HepG2 (cell line): ENCODE data around the gene COQ4. TPM values are rescaled to one million over a fixed set of nuclear protein-coding genes. Genes with fewer than 3 reads are reported as not detected.

ENCODE experiments used
- HES4 ChIP-seq: sonication (generic); formaldehyde crosslinking; IDR thresholded peaks from 2 replicates; pipeline ENCODE4 v1.9.0; 2021; ENCODE audit warnings: mild to moderate bottlenecking, missing genetic modification reagents, borderline replicate concordance
- KDM2A ChIP-seq: sonication (generic); formaldehyde crosslinking; IDR thresholded peaks from 2 replicates; pipeline ENCODE4 v1.4.0; 2020; ENCODE audit warnings: low read depth, missing genetic modification reagents, borderline replicate concordance
- NONO ChIP-seq, 2 experiments: fragments of 450-650 bp in 1 of 2; sonication (generic) in 1 of 2; formaldehyde crosslinking in 1 of 2; IDR thresholded peaks in 1 of 2; conservative IDR thresholded peaks in 1 of 2; 2 replicates each; pipeline versions ENCODE4 v1.6.1 to v1.8.0; 2017 to 2022; ENCODE audit warnings: mild to moderate bottlenecking in 1 of 2, missing genetic modification reagents in 1 of 2, moderate library complexity in 1 of 2
- PHF8 ChIP-seq: sonication (generic); formaldehyde crosslinking; IDR thresholded peaks from 2 replicates; pipeline ENCODE4 v1.5.0; 2020; ENCODE audit warnings: missing genetic modification reagents
- PITX1 ChIP-seq: sonication (generic); formaldehyde crosslinking; IDR thresholded peaks from 2 replicates; pipeline ENCODE4 v1.5.1; 2020; ENCODE audit warnings: mild to moderate bottlenecking, missing genetic modification reagents
- RXRA ChIP-seq: sonication (generic); formaldehyde crosslinking; IDR thresholded peaks from 2 replicates; pipeline ENCODE4 v1.5.1; 2020; ENCODE audit warnings: missing genetic modification reagents
- SP4 ChIP-seq: sonication (generic); formaldehyde crosslinking; IDR thresholded peaks from 2 replicates; pipeline ENCODE4 v1.8.1; 2023; ENCODE audit warnings: mild to moderate bottlenecking, missing genetic modification reagents
- THAP11 ChIP-seq: IDR thresholded peaks from 2 replicates; pipeline ENCODE4 v1.6.1; 2016; ENCODE audit warnings: missing biosample characterization, missing genetic modification reagents
- ZNF281 ChIP-seq: sonication (generic); formaldehyde crosslinking; IDR thresholded peaks from 2 replicates; pipeline ENCODE4 v1.4.0; 2020; ENCODE audit warnings: missing genetic modification reagents, borderline replicate concordance
- ZNF350 ChIP-seq: sonication (generic); formaldehyde crosslinking; IDR thresholded peaks from 2 replicates; pipeline ENCODE4 v1.4.0; 2020; ENCODE audit warnings: mild to moderate bottlenecking, low read depth, missing genetic modification reagents, borderline replicate concordance
- ZNF501 ChIP-seq: sonication (generic); formaldehyde crosslinking; IDR thresholded peaks from 2 replicates; pipeline ENCODE4 v1.5.1; 2020; ENCODE audit warnings: mild to moderate bottlenecking, moderate library complexity, missing genetic modification reagents
- ZNF543 ChIP-seq: sonication (generic); formaldehyde crosslinking; IDR thresholded peaks from 2 replicates; pipeline ENCODE4 v1.4.0; 2020; ENCODE audit warnings: mild to moderate bottlenecking, missing genetic modification reagents
- ZNF556 ChIP-seq: sonication (generic); formaldehyde crosslinking; IDR thresholded peaks from 2 replicates; pipeline ENCODE4 v1.4.0; 2020; ENCODE audit warnings: mild to moderate bottlenecking, missing genetic modification reagents, borderline replicate concordance
- ZNF772 ChIP-seq: sonication (generic); formaldehyde crosslinking; IDR thresholded peaks from 2 replicates; pipeline ENCODE4 v1.5.0; 2020; ENCODE audit warnings: mild to moderate bottlenecking, missing genetic modification reagents
- polyA plus RNA-seq, 8 experiments: library from polyadenylated mRNA; depleted of rRNA in 3 of 8; stranded (reverse) in 7 of 8; unstranded in 1 of 8; fragments of >200 nt; fragmentation: Illumina TruSeq in 4 of 8; extraction: Trizol in 4 of 8; gene quantifications; 2 replicates each; pipeline versions ENCODE4 v1.2.1 to v1.2.3, GENCODE V29; 2011 to 2016; ENCODE audit warnings: low read depth in 4 of 8, missing spikeins in 1 of 8, mixed read lengths in 1 of 8; ENCODE audit not compliant: insufficient read depth in 1 of 8
- total RNA-seq, 5 experiments: library from RNA; depleted of rRNA; stranded (reverse); fragments of >200 nt; fragmentation: Illumina TruSeq; extraction: Trizol; gene quantifications; 2 replicates each; pipeline ENCODE4 v1.2.3, GENCODE V29; 2016; ENCODE audit warnings: low read depth in 1 of 5
- TF ChIP-seq, protein P1 (sequence below): sonication (generic); formaldehyde crosslinking; IDR thresholded peaks from 2 replicates; pipeline ENCODE4 v1.5.1; 2020; ENCODE audit warnings: mild to moderate bottlenecking, moderate library complexity, missing genetic modification reagents
- TF ChIP-seq, protein P2 (sequence below): sonication (generic); formaldehyde crosslinking; IDR thresholded peaks from 2 replicates; pipeline ENCODE4 v1.8.1; 2023; ENCODE audit warnings: mild to moderate bottlenecking, moderate library complexity, missing genetic modification reagents
- TF ChIP-seq, protein P3 (sequence below): sonication (generic); formaldehyde crosslinking; IDR thresholded peaks from 2 replicates; pipeline ENCODE4 v1.5.0; 2020; ENCODE audit warnings: mild to moderate bottlenecking, missing genetic modification reagents, borderline replicate concordance

Gene COQ4
- total and polyA plus RNA-seq, 2 of the 13 experiments (the other 11 are each of a cell fraction or from before 2014, with no cell fraction given), result 26.1 to 36.0 TPM

GRCh38 chr9:128340691-128341434 lies 18.2 kb downstream of the COQ4 start (continued):
- TF ChIP-seq, protein P1, sequence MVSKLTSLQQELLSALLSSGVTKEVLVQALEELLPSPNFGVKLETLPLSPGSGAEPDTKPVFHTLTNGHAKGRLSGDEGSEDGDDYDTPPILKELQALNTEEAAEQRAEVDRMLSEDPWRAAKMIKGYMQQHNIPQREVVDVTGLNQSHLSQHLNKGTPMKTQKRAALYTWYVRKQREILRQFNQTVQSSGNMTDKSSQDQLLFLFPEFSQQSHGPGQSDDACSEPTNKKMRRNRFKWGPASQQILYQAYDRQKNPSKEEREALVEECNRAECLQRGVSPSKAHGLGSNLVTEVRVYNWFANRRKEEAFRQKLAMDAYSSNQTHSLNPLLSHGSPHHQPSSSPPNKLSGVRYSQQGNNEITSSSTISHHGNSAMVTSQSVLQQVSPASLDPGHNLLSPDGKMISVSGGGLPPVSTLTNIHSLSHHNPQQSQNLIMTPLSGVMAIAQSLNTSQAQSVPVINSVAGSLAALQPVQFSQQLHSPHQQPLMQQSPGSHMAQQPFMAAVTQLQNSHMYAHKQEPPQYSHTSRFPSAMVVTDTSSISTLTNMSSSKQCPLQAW (CRISPR knock-in tag), result peak; percentile 62; the same call in 1 of the 2 replicates
- TF ChIP-seq PITX1 (CRISPR knock-in tag) (peak; percentile 17; the same call in 1 of the 2 replicates), ZNF501 (CRISPR knock-in tag) (peak; percentile 64; the same call in 1 of the 2 replicates), SP4 (0 out of 2 replicates have a peak, but pooled peaks have one; percentile 6), THAP11 (CRISPR knock-in tag) (0 out of 2 replicates have a peak, but pooled peaks have one; percentile 18), ZNF556 (CRISPR knock-in tag) (no peak), KDM2A (CRISPR knock-in tag) (peak; percentile 2; the same call in 1 of the 2 replicates), ZNF543 (CRISPR knock-in tag) (0 out of 2 replicates have a peak, but pooled peaks have one; percentile 14), NONO (IDR thresholded peaks at IDR 0.05) (no peak), NONO (CRISPR knock-in tag; conservative IDR thresholded peaks at IDR 0.05) (no peak), HES4 (CRISPR knock-in tag) (no peak), ZNF281 (0 out of 2 replicates have a peak, but pooled peaks have one; percentile 19), RXRA (CRISPR knock-in tag) (peak; percentile 18; the same call in 1 of the 2 replicates), ZNF772 (CRISPR knock-in tag) (0 out of 2 replicates have a peak, but pooled peaks have one; percentile 6), ZNF350 (CRISPR knock-in tag) (peak; percentile 21; the same call in 1 of the 2 replicates), PHF8 (CRISPR knock-in tag) (peak; percentile 27; the same call in 1 of the 2 replicates)
- TF ChIP-seq, protein P2, sequence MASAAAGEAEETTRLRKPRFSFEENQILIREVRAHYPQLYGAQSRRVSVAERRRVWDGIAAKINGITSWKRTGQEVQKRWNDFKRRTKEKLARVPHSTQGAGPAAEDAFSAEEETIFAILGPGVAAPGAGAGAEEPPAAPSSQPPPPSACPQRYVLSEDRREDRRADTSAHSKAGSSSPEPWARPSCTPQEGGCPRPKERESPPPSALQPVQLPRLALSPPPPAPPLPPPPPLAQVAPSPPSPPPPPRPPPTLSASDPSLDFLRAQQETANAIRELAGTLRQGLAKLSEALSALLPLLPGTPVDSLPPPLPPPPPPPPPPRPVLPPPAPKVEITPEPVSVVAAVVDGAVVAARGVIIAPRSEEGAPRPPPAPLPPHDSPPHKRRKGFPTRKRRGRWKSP, result peak; percentile 29; the same call in 1 of the 2 replicates
- TF ChIP-seq, protein P3, sequence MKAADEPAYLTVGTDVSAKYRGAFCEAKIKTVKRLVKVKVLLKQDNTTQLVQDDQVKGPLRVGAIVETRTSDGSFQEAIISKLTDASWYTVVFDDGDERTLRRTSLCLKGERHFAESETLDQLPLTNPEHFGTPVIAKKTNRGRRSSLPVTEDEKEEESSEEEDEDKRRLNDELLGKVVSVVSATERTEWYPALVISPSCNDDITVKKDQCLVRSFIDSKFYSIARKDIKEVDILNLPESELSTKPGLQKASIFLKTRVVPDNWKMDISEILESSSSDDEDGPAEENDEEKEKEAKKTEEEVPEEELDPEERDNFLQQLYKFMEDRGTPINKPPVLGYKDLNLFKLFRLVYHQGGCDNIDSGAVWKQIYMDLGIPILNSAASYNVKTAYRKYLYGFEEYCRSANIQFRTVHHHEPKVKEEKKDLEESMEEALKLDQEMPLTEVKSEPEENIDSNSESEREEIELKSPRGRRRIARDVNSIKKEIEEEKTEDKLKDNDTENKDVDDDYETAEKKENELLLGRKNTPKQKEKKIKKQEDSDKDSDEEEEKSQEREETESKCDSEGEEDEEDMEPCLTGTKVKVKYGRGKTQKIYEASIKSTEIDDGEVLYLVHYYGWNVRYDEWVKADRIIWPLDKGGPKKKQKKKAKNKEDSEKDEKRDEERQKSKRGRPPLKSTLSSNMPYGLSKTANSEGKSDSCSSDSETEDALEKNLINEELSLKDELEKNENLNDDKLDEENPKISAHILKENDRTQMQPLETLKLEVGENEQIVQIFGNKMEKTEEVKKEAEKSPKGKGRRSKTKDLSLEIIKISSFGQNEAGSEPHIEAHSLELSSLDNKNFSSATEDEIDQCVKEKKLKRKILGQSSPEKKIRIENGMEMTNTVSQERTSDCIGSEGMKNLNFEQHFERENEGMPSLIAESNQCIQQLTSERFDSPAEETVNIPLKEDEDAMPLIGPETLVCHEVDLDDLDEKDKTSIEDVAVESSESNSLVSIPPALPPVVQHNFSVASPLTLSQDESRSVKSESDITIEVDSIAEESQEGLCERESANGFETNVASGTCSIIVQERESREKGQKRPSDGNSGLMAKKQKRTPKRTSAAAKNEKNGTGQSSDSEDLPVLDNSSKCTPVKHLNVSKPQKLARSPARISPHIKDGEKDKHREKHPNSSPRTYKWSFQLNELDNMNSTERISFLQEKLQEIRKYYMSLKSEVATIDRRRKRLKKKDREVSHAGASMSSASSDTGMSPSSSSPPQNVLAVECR, result peak; percentile 61; the same call in 1 of the 2 replicates
